Type B pancreatic cell (in vitro differentiated cells): Measurements from ENCODE around the gene ZNF664. TPM values are rescaled to one million over a fixed set of nuclear protein-coding genes. Genes with fewer than 3 reads are reported as not detected.

ENCODE experiments used
- DNase-seq: peaks from one replicate; pipeline ENCODE4 v3.0.0; 2021; ENCODE audit warnings: mixed read lengths; ENCODE audit not compliant: unreplicated experiment; ENCODE audit errors: extremely low spot score
- H3K27ac Mint-ChIP-seq: 2 replicates; pipeline ENCODE4 v1.8.0; 2021; ENCODE audit warnings: mild to moderate bottlenecking, mixed read lengths
- H3K27me3 Mint-ChIP-seq: 2 replicates; pipeline ENCODE4 v1.8.0; 2021; ENCODE audit warnings: mixed read lengths
- H3K36me3 Mint-ChIP-seq: 2 replicates; pipeline ENCODE4 v1.8.0; 2021; ENCODE audit warnings: mixed read lengths
- H3K4me1 Mint-ChIP-seq: one replicate; pipeline ENCODE4 v1.8.0; 2021; ENCODE audit warnings: mixed read lengths; ENCODE audit not compliant: unreplicated experiment
- H3K4me3 Mint-ChIP-seq: 2 replicates; pipeline ENCODE4 v1.8.0; 2021; ENCODE audit warnings: mild to moderate bottlenecking, mixed read lengths
- H3K9me3 Mint-ChIP-seq: 2 replicates; pipeline ENCODE4 v1.8.0; 2021; ENCODE audit warnings: mixed read lengths
- CTCF ChIP-seq: fragments of 200-600 bp; sonication (generic); conservative IDR thresholded peaks from 2 replicates; pipeline ENCODE4 v1.5.0; 2021; ENCODE audit warnings: antibody characterized with exemption, mild to moderate bottlenecking
- total RNA-seq: library from RNA; stranded (reverse); gene quantifications from 2 replicates; pipeline ENCODE4 v1.2.1, GENCODE V29; 2021; ENCODE audit warnings: low replicate concordance

ZNF664 gene
- total RNA-seq, 1 donor from 2014 or later, result 149 TPM

GRCh38 chr12:124040291-124040690, 67.3 kb downstream of the ZNF664 start:
- H3K9me3 Mint-ChIP-seq, result no peaks in the 10 kb centered on the region

GRCh38 chr12:124040737-124041136, 67.7 kb downstream of the ZNF664 start:
- Mint-ChIP-seq H3K4me1 (peaks cover 49% of the 10 kb centered on the region), H3K4me3 (no peak overlapping the region), H3K27ac (no peak overlapping the region)

More at GRCh38 chr12:124040291-124040690, 67.3 kb downstream of the ZNF664 start:
- DNase-seq, result no peak
- no peak overlapping the region for H3K27ac Mint-ChIP-seq
- no peaks in the 10 kb centered on the region for H3K36me3 Mint-ChIP-seq
- no peaks in the 10 kb centered on the region for H3K27me3 Mint-ChIP-seq
- peaks cover 48% of the 10 kb centered on the region for H3K4me1 Mint-ChIP-seq
- H3K4me3 Mint-ChIP-seq, result no peak overlapping the region
- TF ChIP-seq CTCF, result no peak

GRCh38 chr12:124041907-124042306, 68.9 kb downstream of the ZNF664 start:
- H3K36me3 Mint-ChIP-seq, result peaks cover 5% of the 10 kb centered on the region
- no peak for TF ChIP-seq CTCF
- H3K27me3 Mint-ChIP-seq, result no peaks in the 10 kb centered on the region
- H3K4me1 Mint-ChIP-seq, result peaks cover 45% of the 10 kb centered on the region
- H3K9me3 Mint-ChIP-seq, result no peaks in the 10 kb centered on the region
- H3K27ac Mint-ChIP-seq, result no peak overlapping the region
- DNase-seq, result no peak
- no peak overlapping the region for H3K4me3 Mint-ChIP-seq

More at GRCh38 chr12:124040737-124041136, 67.7 kb downstream of the ZNF664 start:
- no peaks in the 10 kb centered on the region for H3K36me3 Mint-ChIP-seq
- TF ChIP-seq CTCF, result no peak
- no peak for DNase-seq
- no peaks in the 10 kb centered on the region for H3K9me3 Mint-ChIP-seq
- H3K27me3 Mint-ChIP-seq, result no peaks in the 10 kb centered on the region

DNA sequence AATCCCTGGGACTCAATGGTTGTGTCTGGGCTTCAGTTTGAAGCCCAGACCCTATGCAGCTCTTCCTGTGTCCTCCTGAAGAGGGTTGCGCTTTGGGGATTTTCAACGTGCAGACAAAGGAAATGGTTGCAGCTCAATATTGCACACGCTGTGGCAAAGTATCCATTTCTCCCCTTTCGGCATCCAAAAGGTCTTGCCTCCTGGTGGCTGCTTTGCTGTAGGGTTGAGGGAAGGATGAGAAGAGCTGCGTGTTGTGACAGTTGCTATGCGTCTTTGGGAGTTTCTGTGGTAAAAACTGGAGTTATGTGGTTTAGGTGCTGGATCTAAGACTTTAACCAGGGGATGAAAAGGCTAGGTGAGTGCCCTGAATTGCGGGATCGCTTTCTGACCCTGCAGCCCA, 71.0 kb downstream of the ZNF664 start:
- H3K9me3 Mint-ChIP-seq, result peaks cover 6% of the 10 kb centered on the region
- peak overlapping the region; percentile 8 for H3K27ac Mint-ChIP-seq
- H3K4me3 Mint-ChIP-seq, result no peak overlapping the region
- DNase-seq, result no peak
- H3K27me3 Mint-ChIP-seq, result no peaks in the 10 kb centered on the region
- peaks cover 35% of the 10 kb centered on the region for H3K4me1 Mint-ChIP-seq
- peaks cover 13% of the 10 kb centered on the region for H3K36me3 Mint-ChIP-seq
- TF ChIP-seq CTCF, result peak; percentile 33

DNA sequence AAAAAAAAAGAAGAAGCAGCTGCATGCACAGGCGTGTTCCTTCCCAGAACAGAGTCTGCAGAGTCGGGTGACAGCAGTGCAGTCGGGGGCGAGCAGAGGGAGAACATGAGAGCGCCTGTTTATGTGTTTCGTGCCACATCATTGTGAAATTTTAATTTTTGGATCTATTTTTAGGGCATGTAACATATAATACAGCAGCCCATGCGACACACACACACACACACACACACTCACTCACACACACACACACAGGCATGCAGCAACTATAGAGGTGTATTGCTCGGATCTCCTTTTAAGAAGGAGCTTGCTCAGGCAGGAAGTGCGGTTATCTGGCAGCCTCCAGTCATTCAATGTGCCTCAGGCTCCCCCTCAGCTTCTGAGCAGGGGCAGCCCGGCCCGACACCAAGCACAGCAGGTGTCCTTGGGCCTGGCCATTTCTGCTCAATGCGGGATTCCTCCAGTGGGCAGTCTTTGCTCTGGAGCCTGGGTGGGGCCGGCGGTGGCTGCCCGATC, 71.8 kb downstream of the ZNF664 start:
- DNase-seq, result no peak
- H3K36me3 Mint-ChIP-seq, result peaks cover 13% of the 10 kb centered on the region
- H3K9me3 Mint-ChIP-seq, result peaks cover 6% of the 10 kb centered on the region
- no peaks in the 10 kb centered on the region for H3K27me3 Mint-ChIP-seq
- TF ChIP-seq CTCF, result no peak
- no peak overlapping the region for H3K4me3 Mint-ChIP-seq
- H3K4me1 Mint-ChIP-seq, result peaks cover 30% of the 10 kb centered on the region
- H3K27ac Mint-ChIP-seq, result peak overlapping the region; percentile 24
